ENCODE measurements around the gene CAMTA1. TPM values are rescaled to one million over a fixed set of nuclear protein-coding genes. Genes with fewer than 3 reads are reported as not detected.

The CAMTA1 gene
- total RNA-seq, 1 donor from 2014 or later: 109 TPM

DNA sequence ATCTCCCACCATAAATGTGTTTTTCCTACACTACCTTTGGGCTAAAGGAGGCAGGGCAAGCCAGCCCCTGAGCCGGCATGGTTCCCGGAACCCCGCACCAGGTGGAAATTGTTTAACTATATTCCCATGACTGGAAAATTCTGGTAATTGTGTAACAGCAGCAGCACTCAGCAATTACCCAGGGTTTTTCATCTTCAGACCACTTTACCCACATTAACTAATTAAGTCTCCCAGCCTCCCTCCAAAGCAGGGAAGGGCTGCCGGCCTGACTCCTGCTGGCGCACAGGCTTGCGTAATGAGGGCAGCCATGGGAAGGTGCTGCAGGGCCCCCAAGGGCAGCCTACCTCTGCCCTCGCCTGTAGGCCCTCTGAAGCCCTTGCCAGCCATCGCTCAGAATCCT is 845.1 kb downstream of the CAMTA1 start:
- H3K9me3 Mint-ChIP-seq: no peaks in the 10 kb centered on the region
- no peaks in the 10 kb centered on the region for H3K36me3 Mint-ChIP-seq (ENCODE audit: low read depth)
- no peaks in the 10 kb centered on the region for H3K4me1 Mint-ChIP-seq
- H3K4me3 Mint-ChIP-seq: no peak overlapping the region
- TF ChIP-seq, protein P1, sequence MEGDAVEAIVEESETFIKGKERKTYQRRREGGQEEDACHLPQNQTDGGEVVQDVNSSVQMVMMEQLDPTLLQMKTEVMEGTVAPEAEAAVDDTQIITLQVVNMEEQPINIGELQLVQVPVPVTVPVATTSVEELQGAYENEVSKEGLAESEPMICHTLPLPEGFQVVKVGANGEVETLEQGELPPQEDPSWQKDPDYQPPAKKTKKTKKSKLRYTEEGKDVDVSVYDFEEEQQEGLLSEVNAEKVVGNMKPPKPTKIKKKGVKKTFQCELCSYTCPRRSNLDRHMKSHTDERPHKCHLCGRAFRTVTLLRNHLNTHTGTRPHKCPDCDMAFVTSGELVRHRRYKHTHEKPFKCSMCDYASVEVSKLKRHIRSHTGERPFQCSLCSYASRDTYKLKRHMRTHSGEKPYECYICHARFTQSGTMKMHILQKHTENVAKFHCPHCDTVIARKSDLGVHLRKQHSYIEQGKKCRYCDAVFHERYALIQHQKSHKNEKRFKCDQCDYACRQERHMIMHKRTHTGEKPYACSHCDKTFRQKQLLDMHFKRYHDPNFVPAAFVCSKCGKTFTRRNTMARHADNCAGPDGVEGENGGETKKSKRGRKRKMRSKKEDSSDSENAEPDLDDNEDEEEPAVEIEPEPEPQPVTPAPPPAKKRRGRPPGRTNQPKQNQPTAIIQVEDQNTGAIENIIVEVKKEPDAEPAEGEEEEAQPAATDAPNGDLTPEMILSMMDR (conservative IDR thresholded peaks at IDR 0.05): no peak
- DNase-seq (ENCODE audit: low read depth, low spot score): no peak
- H3K27me3 Mint-ChIP-seq (ENCODE audit: low read depth): peaks cover 27% of the 10 kb centered on the region
- H3K27ac Mint-ChIP-seq (ENCODE audit: unreplicated experiment): no peak overlapping the region

DNA sequence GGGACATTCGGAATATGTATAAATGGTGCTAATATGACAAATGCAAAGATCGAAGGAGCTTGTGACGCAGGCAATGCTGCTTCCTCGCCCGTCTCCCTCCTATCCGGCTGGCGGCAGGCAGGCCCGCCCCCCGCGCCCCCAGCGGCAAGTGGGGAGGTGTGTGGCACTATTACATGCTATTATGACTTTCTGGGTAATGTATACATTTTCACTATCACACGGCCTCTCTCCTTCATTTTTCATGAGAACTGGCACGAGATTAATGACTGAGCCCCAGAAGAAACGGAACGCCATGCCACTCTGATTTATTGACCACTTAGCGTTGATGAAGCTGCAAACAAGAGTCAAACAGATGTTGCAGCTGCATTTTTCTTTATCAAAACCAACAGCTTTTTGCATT is 846.9 kb downstream of the CAMTA1 start:
- no peak for DNase-seq (ENCODE audit: low read depth, low spot score)
- Mint-ChIP-seq H3K9me3 (no peaks in the 10 kb centered on the region), H3K27ac (ENCODE audit: unreplicated experiment) (no peak overlapping the region), H3K4me3 (no peak overlapping the region), H3K4me1 (no peaks in the 10 kb centered on the region), H3K27me3 (ENCODE audit: low read depth) (peaks cover 12% of the 10 kb centered on the region), H3K36me3 (ENCODE audit: low read depth) (no peaks in the 10 kb centered on the region)
- TF ChIP-seq, protein P1 (conservative IDR thresholded peaks at IDR 0.05): no peak

DNA sequence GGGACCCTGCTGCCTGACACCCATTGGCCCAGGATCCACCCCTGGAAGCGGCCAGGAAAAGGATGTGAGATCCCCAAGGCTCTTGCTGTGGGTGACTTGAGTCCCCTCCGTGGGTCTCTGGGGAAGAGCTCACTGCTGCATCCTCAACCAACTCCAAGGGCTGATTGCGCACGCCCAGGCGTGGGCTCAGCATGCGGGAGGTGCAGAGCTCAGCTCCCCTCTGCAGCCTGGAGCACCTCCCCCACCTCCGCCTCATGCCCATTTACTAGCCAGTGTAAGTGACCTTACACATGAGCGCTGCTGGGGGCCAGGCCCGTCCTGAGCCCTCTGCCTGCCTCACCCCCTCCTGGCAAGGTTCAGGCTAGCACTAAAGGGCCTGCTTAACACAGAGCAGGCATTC is 847.4 kb downstream of the CAMTA1 start:
- no peak for DNase-seq (ENCODE audit: low read depth, low spot score)
- Mint-ChIP-seq H3K9me3 (no peaks in the 10 kb centered on the region), H3K4me1 (no peaks in the 10 kb centered on the region), H3K27ac (ENCODE audit: unreplicated experiment) (no peak overlapping the region), H3K36me3 (ENCODE audit: low read depth) (no peaks in the 10 kb centered on the region), H3K4me3 (no peak overlapping the region), H3K27me3 (ENCODE audit: low read depth) (peaks cover 8% of the 10 kb centered on the region)
- TF ChIP-seq, protein P1 (conservative IDR thresholded peaks at IDR 0.05): no peak

DNA sequence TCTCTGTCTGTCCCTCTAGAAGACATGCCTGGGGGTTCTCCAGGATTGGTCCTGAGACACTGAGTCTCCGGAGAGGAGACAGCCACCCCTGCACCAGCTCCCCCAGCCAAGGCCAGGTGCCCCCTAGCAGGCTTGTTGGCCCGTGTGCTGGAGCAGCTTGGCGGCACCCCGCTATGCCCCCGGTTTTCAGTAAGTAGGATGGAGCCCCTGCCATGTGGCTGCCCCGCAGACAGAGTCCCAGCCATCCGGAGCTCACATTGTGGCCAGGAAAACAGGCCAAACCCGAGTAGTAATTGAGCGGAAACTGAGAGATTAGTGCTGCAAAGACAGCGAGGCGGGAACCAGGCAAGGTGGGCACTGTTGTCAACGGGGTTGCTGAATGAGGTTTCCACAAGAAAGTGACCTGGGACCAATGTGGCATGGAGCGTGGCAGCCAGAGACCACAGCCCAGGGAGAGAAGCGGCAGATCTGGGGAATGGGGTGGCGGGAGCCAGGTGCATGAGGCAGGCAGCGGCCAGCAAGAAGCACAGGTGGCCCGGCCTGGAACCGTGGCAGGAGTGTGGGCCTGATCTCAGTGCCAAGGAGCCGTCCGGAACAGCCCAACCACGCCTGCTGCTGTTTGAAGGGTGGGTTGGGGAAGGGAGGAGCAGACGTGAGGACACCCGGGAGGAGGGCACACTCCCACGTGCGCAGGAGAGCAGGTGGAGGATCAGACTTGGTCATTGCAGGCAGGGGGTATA is 848.4 kb downstream of the CAMTA1 start:
- Mint-ChIP-seq H3K36me3 (ENCODE audit: low read depth) (no peaks in the 10 kb centered on the region), H3K4me1 (peaks cover 4% of the 10 kb centered on the region), H3K9me3 (no peaks in the 10 kb centered on the region), H3K27ac (ENCODE audit: unreplicated experiment) (no peak overlapping the region), H3K27me3 (ENCODE audit: low read depth) (no peaks in the 10 kb centered on the region), H3K4me3 (no peak overlapping the region)
- TF ChIP-seq, protein P1 (conservative IDR thresholded peaks at IDR 0.05): no peak
- DNase-seq (ENCODE audit: low read depth, low spot score): no peak

DNA sequence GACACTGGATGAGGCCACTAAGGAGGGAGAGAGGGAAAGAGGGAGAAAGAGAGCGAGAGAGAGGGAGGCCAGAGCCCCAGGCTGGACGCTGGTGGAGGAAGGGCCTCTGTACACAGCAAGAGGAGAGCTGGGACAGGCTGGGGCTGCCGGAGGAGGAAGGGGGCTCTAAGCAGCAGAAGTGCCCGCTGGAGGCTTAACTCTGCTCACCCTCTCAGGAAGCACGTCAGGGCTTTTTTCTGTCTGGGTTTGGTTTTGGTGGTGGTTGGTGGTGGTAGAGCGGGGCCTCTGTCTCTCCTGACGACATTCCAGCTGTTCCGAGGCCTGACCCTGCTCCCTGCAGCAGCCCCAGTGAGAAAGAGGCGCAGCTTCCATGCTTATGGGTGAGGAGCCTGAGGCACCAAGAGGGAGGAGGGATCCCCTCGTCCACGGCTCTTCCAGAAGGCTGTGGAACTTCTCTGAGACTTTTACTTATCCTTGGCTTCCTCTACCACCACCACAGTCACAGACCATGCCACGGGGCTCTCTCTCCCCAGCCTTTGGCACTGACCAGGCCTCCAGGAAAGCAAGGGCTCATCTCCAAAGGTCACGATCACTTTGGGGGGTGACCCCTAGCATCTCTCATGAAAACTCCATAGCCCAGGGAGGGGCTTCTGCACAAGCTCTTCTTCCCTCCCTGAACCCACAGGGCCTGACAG is 849.4 kb downstream of the CAMTA1 start:
- H3K27me3 Mint-ChIP-seq (ENCODE audit: low read depth): no peaks in the 10 kb centered on the region
- no peak for DNase-seq (ENCODE audit: low read depth, low spot score)
- H3K9me3 Mint-ChIP-seq: no peaks in the 10 kb centered on the region
- TF ChIP-seq, protein P1 (conservative IDR thresholded peaks at IDR 0.05): no peak
- peaks cover 4% of the 10 kb centered on the region for H3K4me1 Mint-ChIP-seq
- H3K36me3 Mint-ChIP-seq (ENCODE audit: low read depth): no peaks in the 10 kb centered on the region
- no peak overlapping the region for H3K27ac Mint-ChIP-seq (ENCODE audit: unreplicated experiment)
- no peak overlapping the region for H3K4me3 Mint-ChIP-seq

Data from neural crest cell (in vitro differentiated cells).